Thyroid gland (tissue), 4 donors: ENCODE data around the gene MIB2.

Experiments
- POLR2A ChIP-seq, 2 donors: fragments of 450-650 bp; IDR thresholded peaks; one replicate each; pipeline ENCODE4 v1.6.1; 2017; ENCODE audit warnings: antibody characterized with exemption in 2 of 2, mild to moderate bottlenecking in 2 of 2, moderate library complexity in 1 of 2
- TF ChIP-seq, protein P1 (sequence below), 6 experiments: fragments of 200-600 bp in 3 of 6; fragments of 450-650 bp in 3 of 6; sonication (generic) in 3 of 6; IDR thresholded peaks; one replicate each; pipeline ENCODE4 v1.5.1; 2016 to 2019; ENCODE audit warnings: antibody characterized with exemption in 6 of 6, mild to moderate bottlenecking in 2 of 6, inconsistent platforms in 1 of 6, moderate library complexity in 1 of 6

DNA sequence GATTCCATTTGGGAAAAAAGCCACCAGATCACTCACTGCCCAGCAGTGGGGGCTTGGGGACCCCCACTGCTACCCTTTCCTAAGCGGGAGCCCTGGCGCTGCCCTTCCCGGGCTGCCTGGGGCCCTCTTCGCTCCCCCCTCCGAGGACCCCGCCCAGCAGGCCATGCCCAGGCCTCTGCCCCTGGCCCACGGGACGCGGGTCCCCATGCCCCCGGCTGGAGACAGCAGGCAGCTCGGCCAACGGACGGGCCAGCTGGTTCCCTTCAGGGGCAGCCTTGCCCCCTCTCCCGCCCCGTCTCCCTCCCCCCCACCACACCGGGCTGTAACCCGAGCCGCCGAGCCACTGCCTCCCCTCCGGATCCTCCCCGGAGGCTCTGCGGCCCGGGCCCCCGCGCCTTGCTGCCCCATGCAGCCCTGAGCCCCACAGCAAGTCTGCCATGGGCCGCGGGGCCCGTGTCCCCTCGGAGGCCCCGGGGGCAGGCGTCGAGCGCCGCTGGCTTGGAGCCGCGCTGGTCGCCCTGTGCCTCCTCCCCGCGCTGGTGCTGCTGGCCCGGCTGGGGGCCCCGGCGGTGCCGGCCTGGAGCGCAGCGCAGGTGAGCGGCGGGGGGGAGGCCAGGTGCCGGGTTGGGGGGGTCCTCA is 16.6 kb downstream of the MIB2 start, which contains the start of gene MMP23B:
- no peak for TF ChIP-seq POLR2A (IDR thresholded peaks at IDR 0.05)
- TF ChIP-seq, protein P1, sequence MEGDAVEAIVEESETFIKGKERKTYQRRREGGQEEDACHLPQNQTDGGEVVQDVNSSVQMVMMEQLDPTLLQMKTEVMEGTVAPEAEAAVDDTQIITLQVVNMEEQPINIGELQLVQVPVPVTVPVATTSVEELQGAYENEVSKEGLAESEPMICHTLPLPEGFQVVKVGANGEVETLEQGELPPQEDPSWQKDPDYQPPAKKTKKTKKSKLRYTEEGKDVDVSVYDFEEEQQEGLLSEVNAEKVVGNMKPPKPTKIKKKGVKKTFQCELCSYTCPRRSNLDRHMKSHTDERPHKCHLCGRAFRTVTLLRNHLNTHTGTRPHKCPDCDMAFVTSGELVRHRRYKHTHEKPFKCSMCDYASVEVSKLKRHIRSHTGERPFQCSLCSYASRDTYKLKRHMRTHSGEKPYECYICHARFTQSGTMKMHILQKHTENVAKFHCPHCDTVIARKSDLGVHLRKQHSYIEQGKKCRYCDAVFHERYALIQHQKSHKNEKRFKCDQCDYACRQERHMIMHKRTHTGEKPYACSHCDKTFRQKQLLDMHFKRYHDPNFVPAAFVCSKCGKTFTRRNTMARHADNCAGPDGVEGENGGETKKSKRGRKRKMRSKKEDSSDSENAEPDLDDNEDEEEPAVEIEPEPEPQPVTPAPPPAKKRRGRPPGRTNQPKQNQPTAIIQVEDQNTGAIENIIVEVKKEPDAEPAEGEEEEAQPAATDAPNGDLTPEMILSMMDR (IDR thresholded peaks at IDR 0.05) = no peak
